ENCODE measurements around the gene NDUFAF8.

The NDUFAF8 gene

GRCh38 chr17:81240761-81241160 is 1.6 kb downstream of the NDUFAF8 start:
- no peak for DNase-seq

DNA sequence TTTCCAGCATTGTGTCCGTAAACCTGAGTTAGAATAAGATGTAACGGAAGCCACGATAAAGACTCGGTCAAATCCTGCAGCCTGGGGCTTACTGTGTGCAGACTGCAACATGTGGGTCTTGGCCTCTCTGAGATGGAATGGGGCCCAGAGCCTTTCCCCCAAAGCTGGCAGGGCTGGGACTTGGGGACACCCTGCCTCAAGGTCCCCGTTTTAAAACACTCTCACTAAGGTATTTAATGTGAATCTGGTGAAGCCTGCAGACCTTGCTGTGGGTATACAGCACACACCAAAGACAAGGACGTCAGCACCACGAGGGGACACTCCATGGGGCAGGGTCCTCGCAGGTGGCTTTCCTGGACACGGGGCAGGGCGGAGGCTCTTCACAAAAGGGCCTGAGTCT is 2.1 kb downstream of the NDUFAF8 start:
- no peak for DNase-seq

DNA sequence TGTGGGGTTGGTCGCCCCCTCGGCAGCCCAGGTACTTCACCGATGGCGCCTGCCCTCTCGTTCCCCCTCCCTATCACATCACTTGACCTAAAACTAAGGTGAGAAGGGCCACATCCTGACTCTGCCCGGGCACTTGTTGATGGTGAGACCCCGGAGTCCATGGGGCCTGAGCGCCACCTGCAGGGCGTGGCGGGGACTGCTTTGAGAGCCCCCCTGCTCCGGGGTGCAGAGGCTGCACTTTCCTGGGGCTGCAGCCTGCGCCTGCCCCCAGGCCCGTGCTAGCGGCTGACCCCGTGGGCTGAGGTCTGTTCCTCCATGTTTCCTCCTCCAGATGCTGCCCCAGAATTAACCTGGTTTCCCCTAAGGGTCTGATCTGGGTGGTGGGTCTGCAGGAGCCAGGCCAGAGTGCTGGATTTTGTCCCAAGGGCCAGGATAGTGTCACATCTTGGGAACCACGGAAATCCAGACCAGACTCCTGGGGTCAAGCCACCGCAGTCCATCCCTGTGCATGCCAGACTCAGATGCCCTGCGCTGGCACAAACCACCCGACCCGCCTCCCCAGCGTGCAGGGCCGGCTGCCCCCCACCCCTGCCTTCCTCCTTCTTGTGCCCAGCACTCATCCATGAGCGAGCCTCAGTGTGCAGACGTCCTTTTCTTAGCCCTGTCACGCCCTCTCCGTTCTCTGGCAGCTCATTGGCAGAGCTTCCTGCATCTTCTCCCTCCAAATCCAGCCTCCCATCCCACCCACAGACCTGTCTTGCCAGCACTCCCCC is 2.7 kb downstream of the NDUFAF8 start:
- DNase-seq = peak; percentile 62 to 64

- DNase-seq = no peak
Measured at GRCh38 chr17:81242421-81243332, 3.6 kb downstream of the NDUFAF8 start.

GRCh38 chr17:81243333-81243664 is 4.2 kb downstream of the NDUFAF8 start:
- DNase-seq = no peak

DNA sequence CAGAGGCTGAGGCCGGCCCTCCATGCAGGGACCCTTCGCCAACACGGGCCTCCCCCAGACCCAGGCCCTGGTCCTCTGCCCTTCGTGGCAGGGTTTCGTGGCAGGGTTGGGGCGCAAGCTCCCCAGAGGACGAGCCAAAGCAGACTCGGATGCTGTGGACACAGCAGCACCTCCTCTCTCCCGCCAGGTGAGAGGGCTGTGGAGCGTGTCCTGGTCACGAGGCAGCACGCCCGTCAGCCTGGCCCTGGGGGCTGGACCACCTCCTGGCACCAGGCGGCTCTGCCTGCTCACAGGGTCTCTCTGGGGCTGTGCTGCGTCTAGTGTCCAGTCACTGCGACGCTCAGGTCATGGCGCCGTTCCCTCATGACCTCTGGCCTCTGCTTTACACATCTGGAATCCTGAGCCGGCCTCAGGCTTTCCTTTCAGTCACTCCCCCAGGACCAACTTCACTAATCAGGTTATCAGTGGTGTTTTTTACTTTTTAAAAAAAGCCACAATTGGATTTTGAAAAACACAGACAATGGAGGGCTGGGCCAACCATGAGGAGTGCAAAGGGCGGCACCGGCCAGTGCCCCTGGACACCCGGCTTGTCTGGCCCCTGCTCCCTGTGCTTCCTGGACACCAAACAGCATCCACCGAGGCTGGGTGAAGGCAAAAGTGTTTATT is 5.4 kb downstream of the NDUFAF8 start:
- DNase-seq = no peak

GRCh38 chr17:81245024-81245664 is 6.0 kb downstream of the NDUFAF8 start:
- no peak for DNase-seq

DNA sequence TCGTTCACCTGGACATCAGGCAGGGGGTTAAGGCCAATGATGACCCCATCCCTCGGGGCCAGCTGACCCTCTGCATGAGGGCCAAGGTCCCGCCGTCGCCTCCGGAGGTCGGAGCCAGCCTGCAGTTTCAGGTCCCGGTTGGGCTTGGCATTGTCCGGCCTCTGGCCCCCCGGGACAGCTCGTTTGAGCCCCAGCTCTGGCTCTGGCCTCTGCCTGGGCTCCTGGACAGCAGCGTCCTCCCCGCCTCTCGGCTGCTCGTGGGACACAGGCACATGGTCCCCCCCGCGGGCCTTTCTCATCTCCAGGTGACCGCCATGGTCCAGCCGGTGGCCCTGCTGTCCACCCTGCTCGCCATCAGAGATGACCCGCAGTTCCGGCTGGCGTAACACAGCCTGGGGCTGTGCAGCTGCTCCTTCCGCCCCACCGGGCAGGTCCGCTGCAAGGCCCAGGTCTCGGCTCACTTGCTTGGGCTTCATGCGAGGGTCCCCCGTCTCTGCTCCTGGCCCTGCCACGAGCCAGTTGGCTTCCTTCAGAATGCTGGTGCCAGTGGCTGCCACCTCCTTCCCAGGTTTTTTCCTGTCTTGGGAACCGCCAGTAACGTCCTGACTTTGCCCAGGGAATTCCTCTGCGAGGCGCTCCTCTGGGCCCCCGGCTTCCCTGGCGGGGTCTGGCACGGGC is 6.7 kb downstream of the NDUFAF8 start:
- no peak for DNase-seq

GRCh38 chr17:81246343-81246670 is 7.2 kb downstream of the NDUFAF8 start:
- no peak for DNase-seq

DNA sequence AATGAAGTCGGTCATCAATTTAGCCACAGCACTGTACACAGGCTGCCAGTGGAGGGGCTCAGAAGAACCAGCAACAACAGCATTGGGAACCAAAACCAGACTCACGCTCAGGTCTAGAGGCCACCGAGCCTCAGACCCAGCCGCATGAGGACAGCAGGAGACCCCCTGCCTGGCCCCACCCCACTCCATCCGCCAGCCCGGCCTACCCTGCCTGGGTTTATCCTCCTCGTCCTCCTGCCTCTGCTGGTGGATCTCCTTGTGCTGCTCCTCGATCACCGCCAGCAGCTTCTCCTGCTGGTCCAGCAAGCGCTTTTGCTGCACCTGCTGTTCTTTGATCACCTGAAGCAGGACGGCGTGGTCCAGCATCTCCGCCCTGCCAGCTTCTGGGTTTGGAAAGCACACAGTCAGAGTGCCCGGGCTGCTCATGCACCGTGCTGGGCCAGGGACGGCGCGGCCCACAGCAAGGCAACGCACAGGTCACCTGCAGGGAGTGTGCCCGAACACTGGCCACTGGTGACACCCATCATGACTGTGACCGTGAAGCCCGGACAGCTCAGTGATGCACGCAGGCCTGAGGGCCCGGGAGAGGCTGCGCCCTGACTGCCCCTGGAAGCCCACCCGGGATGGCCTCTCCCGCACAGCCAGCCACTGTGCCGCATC is 7.7 kb downstream of the NDUFAF8 start:
- no peak for DNase-seq

DNA sequence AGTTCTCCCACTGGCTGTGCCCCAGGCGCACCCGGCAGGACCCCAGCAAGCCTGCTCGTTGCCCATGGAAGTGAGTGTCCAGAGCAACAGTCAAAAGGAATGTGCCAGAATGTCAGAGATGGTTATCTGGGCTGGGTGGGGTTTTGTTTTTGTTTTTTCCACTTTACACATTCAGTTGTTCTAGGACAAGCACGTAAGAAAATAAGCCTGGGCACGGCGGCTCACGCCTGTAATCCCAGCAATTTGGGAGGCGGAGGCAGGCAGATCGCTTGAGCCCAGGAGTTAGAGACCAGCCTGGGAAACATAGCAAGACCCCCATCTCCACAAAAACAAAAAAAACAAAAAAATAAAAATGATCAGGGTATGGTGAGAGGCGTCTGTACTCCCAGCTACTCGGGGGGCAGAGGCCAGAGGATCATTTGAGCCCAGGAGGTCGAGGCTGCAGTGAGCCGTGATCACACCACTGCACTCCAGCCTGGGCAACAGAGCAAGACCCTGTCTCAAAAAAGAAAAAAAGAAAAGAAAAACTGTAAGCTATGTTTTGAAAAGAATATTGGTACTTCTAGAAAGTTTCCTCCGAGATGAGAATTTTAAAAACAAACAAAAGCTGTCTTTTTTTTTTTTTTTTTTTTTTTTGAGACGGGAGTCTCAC is 8.3 kb downstream of the NDUFAF8 start:
- no peak for DNase-seq

DNA sequence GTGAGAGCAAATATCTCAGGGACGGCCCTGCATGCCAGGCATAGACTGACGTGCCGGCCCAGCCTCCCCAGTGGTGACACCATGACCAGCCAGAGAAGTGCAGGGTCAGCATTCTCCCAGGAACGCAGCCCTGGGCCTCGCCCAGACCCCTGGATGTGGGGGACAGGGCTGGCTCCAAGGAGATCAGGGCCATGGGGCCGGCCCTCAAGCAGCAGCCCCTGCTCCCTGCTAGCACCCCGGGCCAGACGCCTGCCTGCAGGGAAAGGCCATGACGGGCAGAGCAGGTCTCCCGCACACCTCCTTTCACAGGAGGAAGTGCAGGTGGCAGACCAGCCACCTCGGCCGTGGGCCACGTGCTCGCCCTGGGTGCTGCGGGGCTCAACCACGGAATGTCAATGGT is 9.5 kb downstream of the NDUFAF8 start:
- DNase-seq = no peak

DNA sequence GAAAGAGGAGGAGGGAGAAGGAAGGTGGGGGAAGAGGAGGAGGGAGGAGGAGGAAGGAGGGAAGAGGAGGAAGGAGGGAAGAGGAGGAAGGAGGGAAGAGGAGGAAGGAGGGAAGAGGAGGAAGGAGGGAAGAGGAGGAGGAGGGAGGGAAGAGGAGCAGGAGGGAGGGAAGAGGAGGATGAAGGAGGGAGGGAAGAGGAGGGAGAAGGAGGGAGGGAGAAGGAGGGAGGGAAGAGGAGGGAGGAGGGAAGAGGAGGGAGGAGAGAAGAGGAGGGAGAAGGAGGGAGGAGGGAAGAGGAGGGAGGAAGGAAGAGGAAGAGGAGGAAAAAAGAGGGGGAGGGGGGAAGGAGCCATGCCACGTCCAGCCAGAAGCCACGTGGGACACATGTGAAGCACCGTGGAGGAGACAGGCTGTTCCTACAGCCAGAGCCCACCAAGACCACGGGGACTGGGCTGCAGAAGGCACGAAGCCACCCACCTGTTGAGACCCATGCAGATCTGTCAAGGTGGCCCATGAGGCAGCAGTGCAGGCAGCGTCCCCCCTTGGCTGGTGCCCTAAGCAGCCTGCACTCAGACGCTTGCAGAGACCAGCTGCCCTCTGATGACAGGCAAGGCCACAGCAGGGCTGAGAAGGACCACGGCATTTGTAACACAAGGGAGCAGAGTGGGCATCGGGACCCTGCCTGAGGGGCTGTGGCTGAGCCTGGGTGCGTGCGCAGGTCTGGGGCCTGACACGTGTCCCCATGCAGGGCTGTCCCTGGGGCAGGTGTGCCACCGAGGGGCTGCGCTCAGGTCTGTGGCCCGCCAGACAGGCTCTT is 10.3 kb downstream of the NDUFAF8 start:
- DNase-seq = no peak

- no peak for DNase-seq
Measured at GRCh38 chr17:81250286-81251093, 11.4 kb downstream of the NDUFAF8 start.

GRCh38 chr17:81251094-81251708 is 12.1 kb downstream of the NDUFAF8 start:
- DNase-seq = no peak

DNA sequence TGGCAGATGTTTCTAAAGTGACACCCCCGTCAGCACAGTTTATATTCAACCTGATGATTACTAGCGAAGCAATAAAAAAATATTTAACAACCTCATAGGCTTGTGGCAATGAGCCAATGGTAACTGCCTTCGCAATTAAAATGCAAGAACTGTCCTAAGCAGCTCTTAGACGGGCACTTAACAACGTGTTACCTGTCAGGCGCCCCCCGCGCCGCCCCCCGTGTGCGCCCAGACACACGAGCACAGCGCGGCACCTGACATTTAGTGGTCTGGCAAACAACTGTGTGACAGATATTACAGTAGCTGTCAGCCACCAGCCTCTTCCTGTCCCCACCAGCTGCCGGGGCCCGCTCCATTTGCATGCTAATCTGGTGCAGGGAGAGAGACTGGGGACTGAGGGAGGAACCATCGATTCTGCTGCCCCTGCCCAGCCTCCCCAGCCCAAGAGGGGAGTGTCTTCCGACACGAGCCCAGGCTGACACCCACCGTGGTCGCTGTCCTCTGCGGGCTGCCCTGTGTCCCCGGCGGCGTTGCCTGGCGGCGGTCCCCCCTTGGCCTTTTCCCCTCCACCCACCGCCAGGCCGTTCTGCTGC is 12.7 kb downstream of the NDUFAF8 start:
- no peak for DNase-seq

GRCh38 chr17:81252326-81252986 is 13.3 kb downstream of the NDUFAF8 start:
- DNase-seq = no peak

DNA sequence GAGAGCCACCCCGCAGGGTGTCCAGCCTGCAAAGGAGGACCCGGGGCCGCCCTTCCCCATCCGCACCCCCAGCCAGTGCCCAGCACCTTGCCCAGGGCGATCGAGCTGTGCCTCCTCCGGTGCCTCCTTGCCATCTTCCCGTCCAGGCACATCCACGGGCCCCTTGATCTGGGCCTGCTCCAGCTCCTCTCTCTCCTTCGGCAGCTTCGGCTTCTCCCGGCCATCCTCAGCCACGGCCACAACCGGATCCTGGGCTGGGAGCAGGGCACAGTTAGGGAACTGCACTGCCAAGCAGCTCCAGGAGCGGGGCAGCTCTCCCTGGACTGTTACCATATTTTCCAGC is 13.8 kb downstream of the NDUFAF8 start:
- DNase-seq = no peak
